ENCODE data around the gene IARS1.

IARS1 gene

GRCh38 chr9:92279302-92279701 is 14.2 kb downstream of the IARS1 start:
- Histone ChIP-seq H3K4me1 (ENCODE audit: control insufficient read depth in 2 of 2, insufficient read depth in 1 of 2, low read depth in 1 of 2, low read length in 2 of 2) (no peaks in the 10 kb centered on the region), H3K23ac (ENCODE audit: low read depth, low read length, poor library complexity) (no peak overlapping the region), H3K14ac (ENCODE audit: low read length) (no peak overlapping the region), H2BK15ac (ENCODE audit: low read length) (no peak overlapping the region), H3K9me3 (replicated peaks in 1 of 2; ENCODE audit: control insufficient read depth in 2 of 2, insufficient read depth in 1 of 2, low read depth in 1 of 2, low read length in 2 of 2) (no peaks in the 10 kb centered on the region), H3K27me3 (ENCODE audit: control insufficient read depth in 3 of 3, insufficient read depth in 3 of 3, low read depth in 1 of 3, low read length in 3 of 3) (peaks cover 0 to 2% (median 0%) of the 10 kb centered on the region in 3 experiments), H3K36me3 (replicated peaks in 1 of 2; ENCODE audit: control insufficient read depth in 2 of 2, insufficient read depth in 2 of 2, low read length in 2 of 2) (peaks cover 38 to 100% of the 10 kb centered on the region in 2 donors), H2BK12ac (ENCODE audit: low read length) (no peak overlapping the region), H4K8ac (ENCODE audit: low read depth, low read length) (no peak overlapping the region), H3K4ac (ENCODE audit: low read length) (no peak overlapping the region), H2AK5ac (ENCODE audit: low read depth, low read length) (no peak overlapping the region), H2BK5ac (ENCODE audit: low read length) (no peak overlapping the region), H3K27ac (replicated peaks; ENCODE audit: low read length) (no peak overlapping the region), H3K9ac (ENCODE audit: low read depth, low read length, poor library complexity) (no peak overlapping the region), H2BK120ac (ENCODE audit: low read depth, low read length) (no peak overlapping the region), H2AFZ (ENCODE audit: low read length) (no peak overlapping the region), H4K91ac (ENCODE audit: low read depth, low read length, poor library complexity) (no peak overlapping the region), H3K18ac (ENCODE audit: low read length) (no peak overlapping the region), H3K4me3 (ENCODE audit: low read length in 2 of 2) (no peak overlapping the region), H3K4me2 (ENCODE audit: insufficient read depth, low read length, poor library complexity, severe bottlenecking) (no peak overlapping the region), H3K79me1 (ENCODE audit: low read depth, low read length) (peaks cover 2% of the 10 kb centered on the region)
- no CpG with 5 or more reads among the region's 1 CpG for WGBS, 2 donors (ENCODE audit: extremely low coverage in 2 of 2, insufficient read length in 2 of 2, insufficient replicate concordance in 1 of 2)
- no peak for DNase-seq (ENCODE audit: low spot score)

- Histone ChIP-seq H2BK15ac (ENCODE audit: low read length) (no peak overlapping the region), H2BK12ac (ENCODE audit: low read length) (no peak overlapping the region), H3K9me3 (replicated peaks in 1 of 2; ENCODE audit: control insufficient read depth in 2 of 2, insufficient read depth in 1 of 2, low read depth in 1 of 2, low read length in 2 of 2) (no peaks in the 10 kb centered on the region), H3K4me2 (ENCODE audit: insufficient read depth, low read length, poor library complexity, severe bottlenecking) (no peak overlapping the region), H3K36me3 (replicated peaks in 1 of 2; ENCODE audit: control insufficient read depth in 2 of 2, insufficient read depth in 2 of 2, low read length in 2 of 2) (peaks cover 41 to 100% of the 10 kb centered on the region in 2 donors), H3K14ac (ENCODE audit: low read length) (no peak overlapping the region), H2BK120ac (ENCODE audit: low read depth, low read length) (no peak overlapping the region), H2AFZ (ENCODE audit: low read length) (no peak overlapping the region), H2AK5ac (ENCODE audit: low read depth, low read length) (no peak overlapping the region), H3K23ac (ENCODE audit: low read depth, low read length, poor library complexity) (no peak overlapping the region), H3K27ac (replicated peaks; ENCODE audit: low read length) (no peak overlapping the region), H3K4me3 (ENCODE audit: low read length in 2 of 2) (no peak overlapping the region), H3K18ac (ENCODE audit: low read length) (no peak overlapping the region), H3K27me3 (ENCODE audit: control insufficient read depth in 3 of 3, insufficient read depth in 3 of 3, low read depth in 1 of 3, low read length in 3 of 3) (peaks cover 0 to 2% (median 0%) of the 10 kb centered on the region in 3 experiments), H3K79me1 (ENCODE audit: low read depth, low read length) (peaks cover 2% of the 10 kb centered on the region), H4K91ac (ENCODE audit: low read depth, low read length, poor library complexity) (no peak overlapping the region), H4K8ac (ENCODE audit: low read depth, low read length) (no peak overlapping the region), H3K9ac (ENCODE audit: low read depth, low read length, poor library complexity) (no peak overlapping the region), H3K4me1 (ENCODE audit: control insufficient read depth in 2 of 2, insufficient read depth in 1 of 2, low read depth in 1 of 2, low read length in 2 of 2) (no peaks in the 10 kb centered on the region), H2BK5ac (ENCODE audit: low read length) (no peak overlapping the region), H3K4ac (ENCODE audit: low read length) (no peak overlapping the region)
- no CpG with 5 or more reads among the region's 2 CpGs for WGBS, 2 donors (ENCODE audit: extremely low coverage in 2 of 2, insufficient read length in 2 of 2, insufficient replicate concordance in 1 of 2)
- no peak for DNase-seq (ENCODE audit: low spot score)
Measured at GRCh38 chr9:92278110-92278509, 15.4 kb downstream of the IARS1 start.

- Histone ChIP-seq H2AFZ (ENCODE audit: low read length) (no peak overlapping the region), H2BK12ac (ENCODE audit: low read length) (no peak overlapping the region), H3K27ac (replicated peaks; ENCODE audit: low read length) (no peak overlapping the region), H2BK5ac (ENCODE audit: low read length) (no peak overlapping the region), H2BK15ac (ENCODE audit: low read length) (no peak overlapping the region), H3K36me3 (replicated peaks in 1 of 2; ENCODE audit: control insufficient read depth in 2 of 2, insufficient read depth in 2 of 2, low read length in 2 of 2) (peaks cover 43 to 99% of the 10 kb centered on the region in 2 donors), H2BK120ac (ENCODE audit: low read depth, low read length) (no peak overlapping the region), H3K9me3 (replicated peaks in 1 of 2; ENCODE audit: control insufficient read depth in 2 of 2, insufficient read depth in 1 of 2, low read depth in 1 of 2, low read length in 2 of 2) (no peaks in the 10 kb centered on the region), H4K8ac (ENCODE audit: low read depth, low read length) (no peak overlapping the region), H3K27me3 (ENCODE audit: control insufficient read depth in 3 of 3, insufficient read depth in 3 of 3, low read depth in 1 of 3, low read length in 3 of 3) (peaks cover 0 to 2% (median 0%) of the 10 kb centered on the region in 3 experiments), H3K9ac (ENCODE audit: low read depth, low read length, poor library complexity) (no peak overlapping the region), H3K79me1 (ENCODE audit: low read depth, low read length) (peaks cover 2% of the 10 kb centered on the region), H4K91ac (ENCODE audit: low read depth, low read length, poor library complexity) (no peak overlapping the region), H3K4ac (ENCODE audit: low read length) (no peak overlapping the region), H3K23ac (ENCODE audit: low read depth, low read length, poor library complexity) (no peak overlapping the region), H3K18ac (ENCODE audit: low read length) (no peak overlapping the region), H2AK5ac (ENCODE audit: low read depth, low read length) (no peak overlapping the region), H3K4me2 (ENCODE audit: insufficient read depth, low read length, poor library complexity, severe bottlenecking) (no peak overlapping the region), H3K14ac (ENCODE audit: low read length) (no peak overlapping the region), H3K4me1 (ENCODE audit: control insufficient read depth in 2 of 2, insufficient read depth in 1 of 2, low read depth in 1 of 2, low read length in 2 of 2) (no peaks in the 10 kb centered on the region), H3K4me3 (ENCODE audit: low read length in 2 of 2) (no peak overlapping the region)
- WGBS, 2 donors (ENCODE audit: extremely low coverage in 2 of 2, insufficient read length in 2 of 2, insufficient replicate concordance in 1 of 2): no CpG with 5 or more reads among the region's 11 CpGs
- DNase-seq (ENCODE audit: low spot score): no peak
Measured at GRCh38 chr9:92276331-92277032, 17.0 kb downstream of the IARS1 start.

- Histone ChIP-seq H3K79me1 (ENCODE audit: low read depth, low read length) (peaks cover 2% of the 10 kb centered on the region), H3K4ac (ENCODE audit: low read length) (no peak overlapping the region), H3K4me2 (ENCODE audit: insufficient read depth, low read length, poor library complexity, severe bottlenecking) (no peak overlapping the region), H4K91ac (ENCODE audit: low read depth, low read length, poor library complexity) (no peak overlapping the region), H2AK5ac (ENCODE audit: low read depth, low read length) (no peak overlapping the region), H2BK12ac (ENCODE audit: low read length) (no peak overlapping the region), H3K23ac (ENCODE audit: low read depth, low read length, poor library complexity) (no peak overlapping the region), H2BK5ac (ENCODE audit: low read length) (no peak overlapping the region), H3K4me1 (ENCODE audit: control insufficient read depth in 2 of 2, insufficient read depth in 1 of 2, low read depth in 1 of 2, low read length in 2 of 2) (no peaks in the 10 kb centered on the region), H3K27ac (replicated peaks; ENCODE audit: low read length) (no peak overlapping the region), H4K8ac (ENCODE audit: low read depth, low read length) (no peak overlapping the region), H3K36me3 (replicated peaks in 1 of 2; ENCODE audit: control insufficient read depth in 2 of 2, insufficient read depth in 2 of 2, low read length in 2 of 2) (peaks cover 48 to 99% of the 10 kb centered on the region in 2 donors), H2BK15ac (ENCODE audit: low read length) (no peak overlapping the region), H3K4me3 (ENCODE audit: low read length in 2 of 2) (no peak overlapping the region), H3K14ac (ENCODE audit: low read length) (no peak overlapping the region), H2AFZ (ENCODE audit: low read length) (no peak overlapping the region), H3K18ac (ENCODE audit: low read length) (no peak overlapping the region), H3K9ac (ENCODE audit: low read depth, low read length, poor library complexity) (no peak overlapping the region), H3K27me3 (ENCODE audit: control insufficient read depth in 3 of 3, insufficient read depth in 3 of 3, low read depth in 1 of 3, low read length in 3 of 3) (peaks cover 0 to 2% (median 0%) of the 10 kb centered on the region in 3 experiments), H3K9me3 (replicated peaks in 1 of 2; ENCODE audit: control insufficient read depth in 2 of 2, insufficient read depth in 1 of 2, low read depth in 1 of 2, low read length in 2 of 2) (no peaks in the 10 kb centered on the region), H2BK120ac (ENCODE audit: low read depth, low read length) (no peak overlapping the region)
- DNase-seq (ENCODE audit: low spot score): no peak
- WGBS, 2 donors (ENCODE audit: extremely low coverage in 2 of 2, insufficient read length in 2 of 2, insufficient replicate concordance in 1 of 2): no CpG with 5 or more reads among the region's 6 CpGs
Measured at GRCh38 chr9:92275541-92275940, 18.0 kb downstream of the IARS1 start.
